ENCODE results near the gene ETFRF1.

DNA sequence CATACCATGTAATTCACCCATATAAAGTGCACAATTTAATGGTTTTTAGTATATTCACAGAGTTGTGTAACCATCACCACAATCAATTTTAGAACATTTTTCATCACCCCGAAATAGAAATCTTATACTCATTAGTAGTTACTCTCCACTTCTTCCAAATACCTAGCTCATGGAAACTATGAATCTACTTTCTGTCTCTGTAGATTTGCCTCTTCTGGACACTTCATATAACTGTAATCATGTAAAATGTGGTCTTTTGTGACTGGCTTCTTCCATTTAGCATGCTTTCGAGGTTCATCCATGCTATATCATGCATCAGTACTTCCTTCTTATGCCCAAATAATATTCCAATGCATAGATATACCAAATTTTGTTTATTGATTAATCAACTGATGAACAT is 10.9 kb upstream of the ETFRF1 start:
- TF ChIP-seq, protein P1, sequence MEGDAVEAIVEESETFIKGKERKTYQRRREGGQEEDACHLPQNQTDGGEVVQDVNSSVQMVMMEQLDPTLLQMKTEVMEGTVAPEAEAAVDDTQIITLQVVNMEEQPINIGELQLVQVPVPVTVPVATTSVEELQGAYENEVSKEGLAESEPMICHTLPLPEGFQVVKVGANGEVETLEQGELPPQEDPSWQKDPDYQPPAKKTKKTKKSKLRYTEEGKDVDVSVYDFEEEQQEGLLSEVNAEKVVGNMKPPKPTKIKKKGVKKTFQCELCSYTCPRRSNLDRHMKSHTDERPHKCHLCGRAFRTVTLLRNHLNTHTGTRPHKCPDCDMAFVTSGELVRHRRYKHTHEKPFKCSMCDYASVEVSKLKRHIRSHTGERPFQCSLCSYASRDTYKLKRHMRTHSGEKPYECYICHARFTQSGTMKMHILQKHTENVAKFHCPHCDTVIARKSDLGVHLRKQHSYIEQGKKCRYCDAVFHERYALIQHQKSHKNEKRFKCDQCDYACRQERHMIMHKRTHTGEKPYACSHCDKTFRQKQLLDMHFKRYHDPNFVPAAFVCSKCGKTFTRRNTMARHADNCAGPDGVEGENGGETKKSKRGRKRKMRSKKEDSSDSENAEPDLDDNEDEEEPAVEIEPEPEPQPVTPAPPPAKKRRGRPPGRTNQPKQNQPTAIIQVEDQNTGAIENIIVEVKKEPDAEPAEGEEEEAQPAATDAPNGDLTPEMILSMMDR (IDR thresholded peaks at IDR 0.05; ENCODE audit: insufficient read depth, low read depth, low read length): no peak
- no peak for TF ChIP-seq EZH2 (IDR thresholded peaks at IDR 0.05; ENCODE audit: insufficient read depth, low read length)
